ENCODE results near the gene MPP3.

MPP3 gene

DNA sequence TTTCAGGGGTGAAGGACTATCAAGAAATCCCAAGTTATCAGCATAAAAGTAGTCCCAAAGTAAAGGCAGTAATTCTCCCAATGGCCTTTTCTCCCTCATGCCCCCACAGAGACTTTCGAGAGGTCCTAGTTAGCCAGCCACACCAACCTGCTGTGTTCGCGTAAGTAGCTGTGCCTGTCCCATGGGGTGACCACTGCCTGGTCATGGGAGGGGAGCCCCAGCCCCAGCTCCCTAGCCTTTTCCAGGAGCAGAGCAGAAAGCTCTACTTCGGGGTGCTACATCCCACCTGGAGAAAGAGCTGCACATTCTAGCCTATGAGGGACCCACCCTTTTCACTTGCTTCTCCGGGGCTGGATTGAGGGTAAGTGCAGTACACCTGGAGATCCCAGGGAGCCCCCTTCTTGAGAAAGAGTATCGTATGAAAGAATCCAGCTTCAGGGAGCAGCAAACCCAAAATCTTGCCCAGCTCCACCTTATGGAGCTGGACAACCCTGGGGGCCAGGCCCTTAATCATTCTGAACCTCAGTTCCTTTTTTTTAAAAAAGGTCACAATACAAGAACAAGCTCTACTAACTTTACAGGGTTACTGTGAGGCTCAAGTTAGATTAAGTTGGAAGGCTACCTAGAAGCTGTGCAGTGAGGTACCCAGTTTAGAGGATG lies 65.8 kb downstream of the MPP3 start:
- peaks cover 67% of the 10 kb centered on the region for H3K36me3 ChIP-seq (ENCODE audit: insufficient read depth, low read length)
- no peak overlapping the region for H3K27ac ChIP-seq (ENCODE audit: low read depth, low read length)
- H3K9ac ChIP-seq (ENCODE audit: low read length): no peak overlapping the region
- no peak overlapping the region for H3K4me3 ChIP-seq (ENCODE audit: low read depth in 1 of 2, low read length in 2 of 2)
- no peaks in the 10 kb centered on the region for H3K4me1 ChIP-seq (ENCODE audit: insufficient read depth, low read length)
- no peaks in the 10 kb centered on the region for H3K9me3 ChIP-seq (ENCODE audit: low read length)
- H3K27me3 ChIP-seq (ENCODE audit: control insufficient read depth in 1 of 2, insufficient read depth in 2 of 2, low read length in 2 of 2): no peaks in the 10 kb centered on the region

DNA sequence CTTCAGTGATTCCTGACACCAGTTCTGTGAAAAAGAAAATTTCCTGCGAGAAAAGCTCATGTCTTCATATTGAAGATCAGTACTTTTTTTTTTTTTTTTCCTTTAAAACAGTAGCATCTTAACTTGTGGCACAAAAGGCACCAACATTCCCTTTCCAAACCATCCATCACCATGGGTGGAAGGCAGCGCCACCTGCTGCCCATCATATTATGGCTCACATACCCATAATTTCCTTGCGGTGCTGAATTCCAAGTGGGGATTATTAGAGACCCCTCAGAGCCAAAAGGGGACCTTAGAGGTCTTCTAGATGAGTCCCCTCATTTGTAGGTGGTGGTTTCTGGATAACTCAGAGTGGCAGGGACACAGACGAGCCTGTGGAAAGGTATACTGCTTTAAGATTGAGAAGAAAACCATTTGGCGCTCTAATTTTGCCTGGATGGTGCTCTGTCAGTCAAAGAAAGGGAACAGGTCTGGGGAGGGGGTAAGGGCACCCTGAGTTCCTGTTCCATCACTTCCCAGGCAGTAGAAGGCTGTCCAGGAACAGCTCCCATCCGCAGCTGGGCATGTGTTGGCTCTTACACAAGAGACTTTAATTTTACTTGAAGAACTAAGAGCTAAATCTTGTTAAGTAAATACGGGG lies 66.4 kb downstream of the MPP3 start:
- Histone ChIP-seq H3K27ac (ENCODE audit: low read depth, low read length) (no peak overlapping the region), H3K9ac (ENCODE audit: low read length) (no peak overlapping the region), H3K27me3 (ENCODE audit: control insufficient read depth in 1 of 2, insufficient read depth in 2 of 2, low read length in 2 of 2) (no peaks in the 10 kb centered on the region), H3K4me3 (ENCODE audit: low read depth in 1 of 2, low read length in 2 of 2) (no peak overlapping the region), H3K4me1 (ENCODE audit: insufficient read depth, low read length) (no peaks in the 10 kb centered on the region), H3K9me3 (ENCODE audit: low read length) (no peaks in the 10 kb centered on the region), H3K36me3 (ENCODE audit: insufficient read depth, low read length) (peaks cover 62% of the 10 kb centered on the region)

DNA sequence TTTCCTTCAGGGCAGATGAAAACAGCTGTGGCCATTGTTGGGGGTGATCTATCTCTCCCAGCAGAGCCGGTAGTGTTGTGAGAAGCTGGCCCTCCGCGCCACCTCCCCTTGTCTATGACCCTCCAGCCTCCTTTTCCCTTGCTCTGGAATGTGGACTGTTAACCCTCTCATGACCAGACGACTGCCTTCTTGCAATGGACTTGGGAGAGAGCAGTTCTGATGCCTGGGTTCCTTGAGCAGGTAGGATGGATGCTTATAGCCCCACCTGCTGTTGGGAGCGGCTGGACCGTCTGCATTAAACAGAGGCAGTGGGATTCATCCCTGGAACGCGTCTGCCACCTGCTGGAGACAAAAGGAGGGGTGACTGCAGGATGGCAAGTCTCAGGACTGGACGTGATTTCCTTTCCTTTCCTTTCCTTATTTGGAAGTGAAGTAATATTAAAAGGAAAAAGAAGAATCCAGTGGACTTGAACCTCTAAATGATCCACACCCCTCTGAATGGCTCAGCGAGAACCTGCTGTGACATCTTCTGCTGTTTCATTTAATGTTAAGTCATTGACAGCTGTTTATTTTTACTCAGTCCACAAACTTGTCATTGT lies 72.6 kb downstream of the MPP3 start:
- H3K9me3 ChIP-seq (ENCODE audit: low read length): no peaks in the 10 kb centered on the region
- H3K9ac ChIP-seq (ENCODE audit: low read length): no peak overlapping the region
- peaks cover 15 to 19% of the 10 kb centered on the region in 2 donors for H3K27me3 ChIP-seq (ENCODE audit: control insufficient read depth in 1 of 2, insufficient read depth in 2 of 2, low read length in 2 of 2)
- H3K4me3 ChIP-seq (ENCODE audit: low read depth in 1 of 2, low read length in 2 of 2): peak overlapping the region in 1 of 2 donors; percentile 32
- H3K36me3 ChIP-seq (ENCODE audit: insufficient read depth, low read length): peaks cover 9% of the 10 kb centered on the region
- peaks cover 9% of the 10 kb centered on the region for H3K4me1 ChIP-seq (ENCODE audit: insufficient read depth, low read length)
- H3K27ac ChIP-seq (ENCODE audit: low read depth, low read length): peak overlapping the region; percentile 39

DNA sequence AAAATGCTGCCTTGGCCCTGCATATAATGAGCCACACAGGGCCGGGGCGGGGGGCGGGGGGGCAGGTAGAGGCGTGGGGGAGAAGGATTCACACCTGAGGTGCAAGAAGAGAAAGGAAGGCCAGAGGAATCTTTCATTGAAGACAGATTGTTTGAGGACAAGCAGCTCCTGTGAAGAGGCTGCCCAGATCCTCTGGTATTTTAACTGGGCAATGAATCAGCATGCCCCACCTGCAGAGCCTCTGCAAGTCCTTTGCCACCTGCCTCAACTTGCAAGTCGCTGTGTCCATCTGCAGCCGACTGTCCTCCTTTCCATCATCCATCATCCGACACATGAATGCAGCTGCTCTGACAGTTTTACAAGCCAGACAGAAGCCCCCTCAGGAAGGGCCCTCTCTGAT lies 73.1 kb downstream of the MPP3 start:
- Histone ChIP-seq H3K36me3 (ENCODE audit: insufficient read depth, low read length) (peaks cover 5% of the 10 kb centered on the region), H3K27ac (ENCODE audit: low read depth, low read length) (no peak overlapping the region), H3K9ac (ENCODE audit: low read length) (no peak overlapping the region), H3K4me3 (ENCODE audit: low read depth in 1 of 2, low read length in 2 of 2) (no peak overlapping the region), H3K27me3 (ENCODE audit: control insufficient read depth in 1 of 2, insufficient read depth in 2 of 2, low read length in 2 of 2) (peaks cover 17 to 24% of the 10 kb centered on the region in 2 donors), H3K4me1 (ENCODE audit: insufficient read depth, low read length) (peaks cover 9% of the 10 kb centered on the region), H3K9me3 (ENCODE audit: low read length) (no peaks in the 10 kb centered on the region)

DNA sequence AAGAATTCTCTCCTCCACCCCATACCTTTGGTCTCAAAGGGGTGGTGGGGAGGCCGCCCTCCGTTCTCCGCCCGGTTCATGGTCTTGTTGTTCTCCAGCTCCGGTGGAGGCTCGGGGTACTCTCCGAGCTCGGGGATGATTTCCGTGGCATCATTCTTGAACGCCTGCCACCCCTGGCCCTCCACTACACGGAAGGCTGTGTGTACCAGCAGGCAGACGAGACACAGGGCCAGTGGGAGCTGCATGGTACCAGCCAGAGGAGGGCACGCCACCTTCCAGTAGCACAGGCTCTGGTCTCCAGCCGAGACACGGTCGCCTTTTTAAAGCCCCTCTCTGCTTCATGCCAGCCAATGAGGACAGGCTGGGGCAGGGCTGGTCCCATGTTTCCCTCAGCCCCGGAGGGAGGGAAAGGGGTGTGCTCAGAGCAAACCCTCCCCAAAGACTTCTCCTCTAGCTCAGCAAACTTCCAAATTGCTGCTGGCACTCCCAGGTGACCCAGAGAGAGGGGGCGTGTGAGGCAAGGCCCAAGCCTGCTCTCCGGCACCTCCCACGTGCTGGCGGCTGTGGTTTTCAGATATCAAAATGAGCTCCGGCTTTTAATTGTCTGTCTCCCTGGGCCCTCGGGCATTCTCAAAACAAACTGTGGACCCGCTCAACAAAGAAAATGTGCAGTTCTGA lies 74.3 kb downstream of the MPP3 start, which contains the start of gene SOST:
SOST (minus strand) TSS at position 295 of the 678 bp plus-strand sequence; CDS start at position 245, 50 bp downstream.
- peaks cover 9% of the 10 kb centered on the region for H3K4me1 ChIP-seq (ENCODE audit: insufficient read depth, low read length)
- no peak within 1 kb of the TSS for H3K4me3 ChIP-seq (ENCODE audit: low read depth in 1 of 2, low read length in 2 of 2)
- no peaks in the 10 kb centered on the region for H3K36me3 ChIP-seq (ENCODE audit: insufficient read depth, low read length)
- H3K9me3 ChIP-seq (ENCODE audit: low read length): no peaks in the 10 kb centered on the region
- H3K9ac ChIP-seq (ENCODE audit: low read length): no peak within 1 kb of the TSS
- peaks cover 27 to 29% of the 10 kb centered on the region in 2 donors for H3K27me3 ChIP-seq (ENCODE audit: control insufficient read depth in 1 of 2, insufficient read depth in 2 of 2, low read length in 2 of 2)
- H3K27ac ChIP-seq (ENCODE audit: low read depth, low read length): no peak within 1 kb of the TSS

DNA sequence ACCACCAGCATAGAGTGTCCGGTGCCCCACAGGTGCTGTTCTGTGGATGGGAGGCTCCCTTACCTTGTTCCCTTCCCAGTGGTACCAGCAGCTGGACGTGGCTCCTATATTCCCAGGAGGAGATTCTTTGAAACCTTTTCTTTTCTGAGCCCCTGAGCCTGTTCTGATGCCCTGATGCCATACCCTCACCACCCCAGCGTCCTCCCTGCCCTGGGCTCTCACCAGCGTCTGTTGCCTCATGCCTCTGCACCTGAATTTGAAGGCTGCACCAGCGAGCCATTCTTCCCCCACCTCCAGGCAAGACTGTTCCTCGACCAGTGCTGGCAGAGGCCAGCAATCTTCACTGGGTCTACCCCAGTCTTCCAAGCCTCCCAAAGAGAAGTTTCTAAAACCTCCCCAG lies 74.9 kb downstream of the MPP3 start:
- Histone ChIP-seq H3K4me3 (ENCODE audit: low read depth in 1 of 2, low read length in 2 of 2) (no peak overlapping the region), H3K27ac (ENCODE audit: low read depth, low read length) (no peak overlapping the region), H3K9ac (ENCODE audit: low read length) (no peak overlapping the region), H3K36me3 (ENCODE audit: insufficient read depth, low read length) (no peaks in the 10 kb centered on the region), H3K27me3 (ENCODE audit: control insufficient read depth in 1 of 2, insufficient read depth in 2 of 2, low read length in 2 of 2) (peaks cover 27 to 30% of the 10 kb centered on the region in 2 donors), H3K9me3 (ENCODE audit: low read length) (no peaks in the 10 kb centered on the region), H3K4me1 (ENCODE audit: insufficient read depth, low read length) (peaks cover 9% of the 10 kb centered on the region)

DNA sequence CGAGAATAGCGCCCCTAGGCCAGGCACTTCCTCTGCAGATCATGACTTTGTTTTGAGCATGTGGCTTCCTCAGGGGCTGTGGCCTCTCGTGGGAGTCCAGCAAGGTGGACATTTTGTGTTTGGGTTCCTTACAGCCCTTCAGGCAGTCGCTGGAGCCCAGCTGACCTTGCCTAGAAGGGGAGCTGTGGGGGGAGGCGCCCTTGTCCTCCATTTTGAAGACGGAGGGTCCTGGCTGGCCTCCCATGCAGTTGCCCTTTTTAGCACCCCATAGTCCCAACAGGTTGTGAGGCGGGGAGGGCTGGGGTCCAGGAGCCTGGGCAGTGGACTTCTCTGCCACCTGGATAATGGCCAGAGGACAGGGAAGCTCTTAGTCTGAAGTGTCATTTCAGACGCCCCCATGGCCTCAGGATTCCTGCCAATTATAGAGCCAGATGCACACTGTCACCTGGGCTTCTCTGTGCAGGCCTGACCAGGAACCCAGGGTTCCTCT lies 75.7 kb downstream of the MPP3 start:
- no peak overlapping the region for H3K4me3 ChIP-seq (ENCODE audit: low read depth in 1 of 2, low read length in 2 of 2)
- H3K9ac ChIP-seq (ENCODE audit: low read length): no peak overlapping the region
- no peaks in the 10 kb centered on the region for H3K36me3 ChIP-seq (ENCODE audit: insufficient read depth, low read length)
- H3K4me1 ChIP-seq (ENCODE audit: insufficient read depth, low read length): peaks cover 9% of the 10 kb centered on the region
- no peaks in the 10 kb centered on the region for H3K9me3 ChIP-seq (ENCODE audit: low read length)
- H3K27me3 ChIP-seq (ENCODE audit: control insufficient read depth in 1 of 2, insufficient read depth in 2 of 2, low read length in 2 of 2): peaks cover 27 to 32% of the 10 kb centered on the region in 2 donors
- no peak overlapping the region for H3K27ac ChIP-seq (ENCODE audit: low read depth, low read length)

DNA sequence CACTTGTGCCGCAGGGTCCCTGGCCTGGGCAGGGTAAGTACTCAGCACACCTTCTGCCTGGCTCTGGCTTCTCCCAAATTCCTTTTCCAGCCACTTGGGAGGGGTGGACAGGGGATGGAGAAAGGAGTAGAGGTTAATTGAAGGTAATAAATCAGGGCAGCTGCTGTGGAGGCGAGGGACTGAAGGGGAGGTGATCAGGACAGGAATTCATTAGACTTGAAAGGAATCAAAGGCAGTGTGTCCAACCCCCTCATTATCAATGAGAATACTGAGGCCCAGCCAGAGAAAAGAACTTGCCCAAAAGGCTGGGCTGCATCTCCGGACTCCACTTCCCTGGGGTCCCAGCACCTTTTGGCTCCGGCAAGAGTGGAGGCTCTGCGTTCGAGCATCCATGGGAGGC lies 76.7 kb downstream of the MPP3 start:
- Histone ChIP-seq H3K4me1 (ENCODE audit: insufficient read depth, low read length) (peaks cover 9% of the 10 kb centered on the region), H3K27me3 (ENCODE audit: control insufficient read depth in 1 of 2, insufficient read depth in 2 of 2, low read length in 2 of 2) (peaks cover 27 to 36% of the 10 kb centered on the region in 2 donors), H3K4me3 (ENCODE audit: low read depth in 1 of 2, low read length in 2 of 2) (no peak overlapping the region), H3K36me3 (ENCODE audit: insufficient read depth, low read length) (no peaks in the 10 kb centered on the region), H3K9ac (ENCODE audit: low read length) (no peak overlapping the region), H3K9me3 (ENCODE audit: low read length) (no peaks in the 10 kb centered on the region), H3K27ac (ENCODE audit: low read depth, low read length) (no peak overlapping the region)

DNA sequence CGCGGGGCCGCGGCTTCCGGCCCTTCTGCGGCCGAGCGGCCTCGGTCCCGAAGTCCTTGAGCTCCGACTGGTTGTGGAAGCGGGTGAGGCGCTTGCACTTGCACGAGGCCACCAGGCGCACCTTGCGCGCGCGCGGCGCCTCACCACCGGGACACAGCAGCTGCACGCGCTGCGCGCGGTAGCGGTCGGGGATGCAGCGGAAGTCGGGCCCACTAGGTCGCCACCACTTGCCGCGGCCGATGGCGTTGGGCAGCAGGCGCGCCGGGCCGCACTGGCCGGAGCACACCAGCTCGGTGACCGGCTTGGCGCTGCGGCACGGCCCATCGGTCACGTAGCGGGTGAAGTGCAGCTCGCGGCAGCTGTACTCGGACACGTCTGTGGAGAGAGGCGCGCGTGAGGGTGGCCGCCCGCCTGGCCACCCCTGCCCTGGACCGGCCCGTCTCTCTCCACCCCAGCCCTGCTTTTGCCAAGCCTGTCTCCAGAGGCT lies 77.5 kb downstream of the MPP3 start:
- H3K9me3 ChIP-seq (ENCODE audit: low read length): no peaks in the 10 kb centered on the region
- H3K4me1 ChIP-seq (ENCODE audit: insufficient read depth, low read length): peaks cover 4% of the 10 kb centered on the region
- H3K27me3 ChIP-seq (ENCODE audit: control insufficient read depth in 1 of 2, insufficient read depth in 2 of 2, low read length in 2 of 2): peaks cover 27 to 36% of the 10 kb centered on the region in 2 donors
- no peaks in the 10 kb centered on the region for H3K36me3 ChIP-seq (ENCODE audit: insufficient read depth, low read length)
- no peak overlapping the region for H3K9ac ChIP-seq (ENCODE audit: low read length)
- no peak overlapping the region for H3K27ac ChIP-seq (ENCODE audit: low read depth, low read length)
- no peak overlapping the region for H3K4me3 ChIP-seq (ENCODE audit: low read depth in 1 of 2, low read length in 2 of 2)

DNA sequence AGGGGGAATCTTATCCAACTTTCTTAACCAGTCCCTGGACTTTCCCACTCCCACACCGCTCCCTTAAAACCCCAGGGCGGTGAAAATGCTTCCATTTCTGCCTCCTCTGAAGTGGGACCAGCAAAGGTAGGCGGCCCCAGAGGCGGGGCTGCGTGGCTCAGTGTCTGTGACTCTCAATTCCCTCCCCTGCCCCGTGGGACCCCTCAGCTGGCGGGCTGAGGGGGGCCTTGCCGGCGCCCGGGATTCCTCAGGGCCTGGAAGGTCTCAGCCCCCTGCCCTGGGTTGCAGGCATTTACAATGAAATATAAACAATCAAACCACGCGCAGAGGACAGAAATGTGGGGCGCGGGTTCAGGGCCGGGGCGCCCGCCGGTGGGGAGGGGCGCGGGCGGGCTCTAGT lies 78.0 kb downstream of the MPP3 start:
- H3K27ac ChIP-seq (ENCODE audit: low read depth, low read length): no peak overlapping the region
- H3K9me3 ChIP-seq (ENCODE audit: low read length): no peaks in the 10 kb centered on the region
- H3K27me3 ChIP-seq (ENCODE audit: control insufficient read depth in 1 of 2, insufficient read depth in 2 of 2, low read length in 2 of 2): peaks cover 27 to 36% of the 10 kb centered on the region in 2 donors
- no peaks in the 10 kb centered on the region for H3K36me3 ChIP-seq (ENCODE audit: insufficient read depth, low read length)
- no peaks in the 10 kb centered on the region for H3K4me1 ChIP-seq (ENCODE audit: insufficient read depth, low read length)
- no peak overlapping the region for H3K9ac ChIP-seq (ENCODE audit: low read length)
- no peak overlapping the region for H3K4me3 ChIP-seq (ENCODE audit: low read depth in 1 of 2, low read length in 2 of 2)

DNA sequence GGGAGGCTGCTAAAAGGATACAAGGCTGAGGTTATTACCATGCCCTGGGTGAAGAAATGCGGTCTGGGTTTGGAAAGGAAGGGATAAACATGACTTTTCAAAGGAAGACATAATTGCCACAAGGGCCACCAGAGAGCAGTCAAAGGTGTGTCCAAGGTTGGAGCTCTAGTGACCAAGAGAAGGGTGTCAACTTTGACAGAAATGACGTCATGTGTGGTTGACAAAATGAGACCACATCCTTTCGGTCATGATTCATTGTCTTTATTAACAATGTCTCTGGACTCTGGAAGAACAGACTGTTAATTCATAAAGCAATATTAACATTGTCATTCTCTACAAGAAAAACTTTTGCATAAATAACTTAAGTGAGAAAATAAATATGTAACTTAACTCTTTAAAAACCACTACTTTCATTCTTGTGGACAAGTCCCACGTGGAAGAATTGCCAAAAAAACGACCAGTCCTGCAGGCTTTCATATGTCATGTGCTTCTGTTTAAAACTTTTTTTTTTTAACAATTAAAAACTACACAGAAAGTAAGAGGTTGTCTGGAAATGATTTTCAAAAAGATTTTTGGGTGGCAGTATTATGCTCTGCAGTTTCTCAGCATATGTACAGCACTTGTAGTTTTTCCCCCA lies 79.3 kb downstream of the MPP3 start:
- Histone ChIP-seq H3K4me3 (ENCODE audit: low read depth in 1 of 2, low read length in 2 of 2) (no peak overlapping the region), H3K4me1 (ENCODE audit: insufficient read depth, low read length) (no peaks in the 10 kb centered on the region), H3K36me3 (ENCODE audit: insufficient read depth, low read length) (no peaks in the 10 kb centered on the region), H3K9me3 (ENCODE audit: low read length) (no peaks in the 10 kb centered on the region), H3K9ac (ENCODE audit: low read length) (no peak overlapping the region), H3K27me3 (ENCODE audit: control insufficient read depth in 1 of 2, insufficient read depth in 2 of 2, low read length in 2 of 2) (peaks cover 27 to 36% of the 10 kb centered on the region in 2 donors), H3K27ac (ENCODE audit: low read depth, low read length) (no peak overlapping the region)

Measured in muscle layer of colon (tissue), 2 donors.